Stimulated activated CD4-positive, alpha-beta T cell treated with anti-CD3 and anti-CD28 coated beads, TNF-alpha, amount 100 ng/mL, for 1 hour (primary cell): Measurements from ENCODE around the gene TSEN34.

Source experiments
- DNase-seq, 3 donors: peaks; one replicate each; pipeline ENCODE4 v3.0.0-alpha.2; 2020; ENCODE audit warnings: low read depth in 3 of 3, low spot score in 1 of 3

The TSEN34 gene

GRCh38 chr19:54191011-54191810, at the start of gene TSEN34:
TSEN34 (plus strand) TSS chr19:54191308; CDS start chr19:54191365, 57 bp downstream.
- peak; percentile 70 to 81 (median 75) for DNase-seq

GRCh38 chr19:54141356-54141755, 49.8 kb upstream of the TSEN34 start:
- no peak for DNase-seq

GRCh38 chr19:54142166-54142780, 48.8 kb upstream of the TSEN34 start:
- DNase-seq: no peak

- DNase-seq: no peak
Observed at GRCh38 chr19:54145541-54146158, 45.5 kb upstream of the TSEN34 start.

GRCh38 chr19:54147676-54148075, 43.4 kb upstream of the TSEN34 start:
- DNase-seq: no peak

GRCh38 chr19:54148158-54148557, 43.0 kb upstream of the TSEN34 start:
- no peak for DNase-seq

GRCh38 chr19:54149021-54149812, 41.9 kb upstream of the TSEN34 start:
- no peak for DNase-seq

GRCh38 chr19:54151362-54152035, 39.6 kb upstream of the TSEN34 start:
- DNase-seq: no peak

- no peak for DNase-seq
Observed at GRCh38 chr19:54152267-54152666, 38.8 kb upstream of the TSEN34 start.

- DNase-seq: no peak
Observed at GRCh38 chr19:54152878-54153524, 38.1 kb upstream of the TSEN34 start.

- no peak for DNase-seq
Observed at GRCh38 chr19:54153731-54154326, 37.3 kb upstream of the TSEN34 start.

GRCh38 chr19:54154603-54155345, 36.3 kb upstream of the TSEN34 start:
- DNase-seq: no peak

GRCh38 chr19:54155694-54156093, 35.4 kb upstream of the TSEN34 start:
- DNase-seq: no peak

- DNase-seq: no peak
Observed at GRCh38 chr19:54156490-54156889, 34.6 kb upstream of the TSEN34 start.

GRCh38 chr19:54156953-54157352, 34.2 kb upstream of the TSEN34 start:
- no peak for DNase-seq

- DNase-seq: no peak
Observed at GRCh38 chr19:54158812-54159351, 32.2 kb upstream of the TSEN34 start.

GRCh38 chr19:54159352-54160181, 31.5 kb upstream of the TSEN34 start, which contains the start of gene LENG1:
LENG1 (minus strand) TSS chr19:54159721; CDS start chr19:54159695, 26 bp downstream.
- DNase-seq: peak; percentile 85 to 99 (median 95)
